OCI-LY1 (cell line): ENCODE measurements around the gene PPIG.

Source experiments
- H2AFZ ChIP-seq: fragments of 200-600 bp; sonication (generic), shearing (Covaris generic); 2 replicates; pipeline ENCODE4 v1.6.0; 2014; ENCODE audit warnings: antibody characterized with exemption, mild to moderate bottlenecking, low read length
- H3F3A ChIP-seq: fragments of 200-600 bp; sonication (generic), shearing (Covaris generic); 2 replicates; pipeline ENCODE4 v1.6.0; 2014; ENCODE audit warnings: mild to moderate bottlenecking, antibody characterized with exemption, low read length, moderate library complexity; ENCODE audit not compliant: insufficient read depth
- H3K27ac ChIP-seq: fragments of 200-600 bp; sonication (generic); 2 replicates; pipeline ENCODE4 v1.5.1; 2014; ENCODE audit warnings: low read length, mixed run types, mild to moderate bottlenecking, low read depth; ENCODE audit not compliant: poor library complexity, severe bottlenecking
- H3K27me3 ChIP-seq: fragments of 200-600 bp; sonication (generic); 2 replicates; pipeline ENCODE4 v1.6.0; 2014; ENCODE audit warnings: antibody characterized with exemption, mild to moderate bottlenecking, low read length, moderate library complexity; ENCODE audit not compliant: insufficient read depth
- H3K36me3 ChIP-seq: fragments of 200-600 bp; sonication (generic); 2 replicates; pipeline ENCODE4 v1.6.1; 2014; ENCODE audit warnings: mild to moderate bottlenecking, antibody characterized with exemption, low read length, moderate library complexity, mixed read lengths; ENCODE audit not compliant: insufficient read depth
- H3K4me1 ChIP-seq: fragments of 200-600 bp; sonication (generic); 2 replicates; pipeline ENCODE4 v1.5.1; 2014; ENCODE audit warnings: mild to moderate bottlenecking, low read length, moderate library complexity; ENCODE audit not compliant: insufficient read depth, severe bottlenecking
- H3K4me2 ChIP-seq: fragments of 200-600 bp; sonication (generic), shearing (Covaris generic); 2 replicates; pipeline ENCODE4 v1.6.1; 2014; ENCODE audit warnings: low read length
- H3K4me3 ChIP-seq: fragments of 200-600 bp; sonication (generic); 2 replicates; pipeline ENCODE4 v1.5.1; 2014; ENCODE audit warnings: low read length, low read depth, mild to moderate bottlenecking, mixed read lengths; ENCODE audit not compliant: poor library complexity, severe bottlenecking
- H3K79me2 ChIP-seq: fragments of 200-600 bp; shearing (Covaris generic); 2 replicates; pipeline ENCODE4 v1.6.1; 2016; ENCODE audit warnings: mixed run types, low read length, mixed read lengths; ENCODE audit not compliant: insufficient read depth
- H3K9ac ChIP-seq: fragments of 200-600 bp; sonication (generic), shearing (Covaris generic); 2 replicates; pipeline ENCODE4 v1.6.1; 2014; ENCODE audit warnings: mild to moderate bottlenecking, low read length, mixed read lengths
- H3K9me2 ChIP-seq: fragments of 200-600 bp; sonication (generic), shearing (Covaris generic); 2 replicates; pipeline ENCODE4 v1.6.1; 2014; ENCODE audit warnings: low read depth, mild to moderate bottlenecking, low read length, mixed read lengths
- H3K9me3 ChIP-seq: fragments of 200-600 bp; shearing (Covaris generic); 2 replicates; pipeline ENCODE4 v1.6.1; 2014; ENCODE audit warnings: low read length, mixed read lengths
- H4K20me1 ChIP-seq: fragments of 200-600 bp; sonication (generic), shearing (Covaris generic); 2 replicates; pipeline ENCODE4 v1.6.0; 2016; ENCODE audit warnings: mild to moderate bottlenecking, low read length; ENCODE audit not compliant: insufficient read depth
- CTCF ChIP-seq: fragments of 200-600 bp; sonication (generic), shearing (Covaris generic); IDR thresholded peaks from 2 replicates; pipeline ENCODE4 v1.5.1; 2017; ENCODE audit warnings: mild to moderate bottlenecking, antibody characterized with exemption, low read length, moderate library complexity, mixed read lengths
- EZH2 ChIP-seq: fragments of 200-600 bp; sonication (generic), shearing (Covaris generic); IDR thresholded peaks from 2 replicates; pipeline ENCODE4 v1.8.0; 2017; ENCODE audit warnings: borderline replicate concordance, mixed run types, mild to moderate bottlenecking, antibody characterized with exemption, low read length, moderate library complexity, mixed read lengths

The PPIG gene

GRCh38 chr2:169664600-169664977, 80.4 kb downstream of the PPIG start:
- Histone ChIP-seq H4K20me1 (no peaks in the 10 kb centered on the region), H3K27ac (no peak overlapping the region), H3K4me3 (no peak overlapping the region), H3K9ac (no peak overlapping the region), H3K9me2 (no peaks in the 10 kb centered on the region), H3K36me3 (no peaks in the 10 kb centered on the region), H3K4me2 (no peak overlapping the region), H3K27me3 (no peaks in the 10 kb centered on the region), H3F3A (no peaks in the 10 kb centered on the region), H3K79me2 (no peaks in the 10 kb centered on the region), H2AFZ (no peak overlapping the region), H3K4me1 (no peaks in the 10 kb centered on the region), H3K9me3 (no peaks in the 10 kb centered on the region)
- TF ChIP-seq EZH2 (no peak), CTCF (no peak)

- Histone ChIP-seq H3F3A (no peaks in the 10 kb centered on the region), H3K36me3 (no peaks in the 10 kb centered on the region), H2AFZ (no peak overlapping the region), H3K4me2 (no peak overlapping the region), H3K9me2 (no peaks in the 10 kb centered on the region), H3K4me1 (no peaks in the 10 kb centered on the region), H3K79me2 (no peaks in the 10 kb centered on the region), H3K27ac (no peak overlapping the region), H3K9ac (no peak overlapping the region), H3K9me3 (no peaks in the 10 kb centered on the region), H3K4me3 (no peak overlapping the region), H4K20me1 (no peaks in the 10 kb centered on the region), H3K27me3 (no peaks in the 10 kb centered on the region)
- TF ChIP-seq EZH2 (no peak), CTCF (no peak)
These were observed 81.1 kb downstream of the PPIG start for GRCh38 chr2:169664978-169665930.

- Histone ChIP-seq H3K27me3 (no peaks in the 10 kb centered on the region), H3F3A (no peaks in the 10 kb centered on the region), H3K36me3 (no peaks in the 10 kb centered on the region), H3K9me3 (no peaks in the 10 kb centered on the region), H4K20me1 (no peaks in the 10 kb centered on the region), H3K4me2 (no peak overlapping the region), H3K79me2 (no peaks in the 10 kb centered on the region), H3K27ac (no peak overlapping the region), H3K4me1 (no peaks in the 10 kb centered on the region), H3K4me3 (no peak overlapping the region), H2AFZ (no peak overlapping the region), H3K9me2 (no peaks in the 10 kb centered on the region), H3K9ac (no peak overlapping the region)
- TF ChIP-seq CTCF = no peak
- no peak for TF ChIP-seq EZH2
These were observed 83.4 kb downstream of the PPIG start for GRCh38 chr2:169667583-169667982.
